Stimulated activated CD8-positive, alpha-beta memory T cell treated with anti-CD3 and anti-CD28 coated beads, Interleukin-12 subunit alpha, Interleukin-12 subunit beta, amount 100 ng/mL, for 4 hours (primary cell): ENCODE measurements around the gene POU2AF3.
"Not testable (repeated sequence)": the region's sequence is repeated elsewhere in the genome, so short reads cannot be mapped to it uniquely, and the experiment has no call there.

Experiments
- DNase-seq: peaks from one replicate; pipeline ENCODE4 v3.0.0-alpha.2; 2020; ENCODE audit warnings: low read depth

POU2AF3 gene

GRCh38 chr11:111298413-111299100 is at the start of gene POU2AF3:
TSS of gene POU2AF3 (plus strand) at chr11:111298546. CDS start at chr11:111298582, 36 bp downstream.
- no peak for DNase-seq

DNA sequence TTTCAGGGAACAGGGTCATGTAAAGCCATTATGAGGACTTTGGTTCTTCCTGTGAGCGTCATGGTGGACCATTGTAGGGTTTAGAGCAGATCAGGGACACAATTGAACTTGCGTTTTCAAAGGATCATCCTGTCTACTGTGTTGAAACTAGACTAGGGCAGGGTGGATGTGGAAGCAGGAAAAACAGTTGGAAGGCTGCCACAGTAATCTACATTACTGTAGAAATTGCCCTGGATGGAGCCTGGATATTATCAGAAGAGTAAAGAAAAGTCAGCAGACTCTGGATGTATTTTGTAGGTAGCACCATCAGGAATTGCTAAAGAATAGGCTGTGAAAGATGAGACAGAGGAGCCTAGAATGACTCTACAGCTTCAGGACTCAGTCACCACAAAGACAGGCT is 47.4 kb upstream of the POU2AF3 start:
- DNase-seq, result no peak

- DNase-seq, result no peak
Measured at GRCh38 chr11:111253131-111253530, 45.2 kb upstream of the POU2AF3 start.

DNA sequence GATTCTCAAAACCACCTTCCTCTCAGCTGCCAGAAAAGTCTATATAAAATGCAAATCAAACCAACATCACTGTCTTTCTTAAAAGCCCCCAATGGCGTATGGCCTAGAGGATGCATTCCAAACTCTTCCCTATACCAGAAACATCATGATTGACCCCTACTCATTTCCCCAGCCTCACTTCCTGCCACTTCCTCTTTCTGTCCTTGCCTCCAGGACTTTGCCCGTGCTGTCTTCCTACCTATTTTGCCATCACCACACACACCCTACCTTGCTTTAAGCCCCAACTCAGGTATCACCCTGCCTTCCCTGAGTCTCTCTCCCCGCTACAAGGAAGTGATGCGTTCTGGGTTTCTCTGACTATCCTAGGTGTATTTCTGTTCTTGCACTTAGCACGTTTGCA is 44.7 kb upstream of the POU2AF3 start:
- DNase-seq, result no peak

DNA sequence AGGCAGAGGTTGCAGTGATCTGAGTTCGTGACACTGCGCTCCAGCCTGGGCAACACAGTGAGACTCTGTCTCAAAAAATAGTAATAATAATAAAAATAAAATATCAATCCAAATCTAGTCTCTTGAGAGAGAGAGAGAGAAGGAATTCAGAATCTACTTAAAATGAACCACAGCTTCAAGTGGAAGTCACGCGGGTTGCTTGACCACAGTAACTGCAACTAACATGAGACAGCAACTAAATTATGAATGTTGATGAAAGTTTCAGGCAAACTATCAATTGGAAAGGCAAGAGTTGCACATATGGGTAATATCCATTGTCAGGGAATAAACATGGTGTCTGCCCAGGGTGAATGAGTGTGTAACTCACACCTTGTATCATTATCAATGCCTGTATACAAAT is 40.3 kb upstream of the POU2AF3 start:
- DNase-seq, result no peak

DNA sequence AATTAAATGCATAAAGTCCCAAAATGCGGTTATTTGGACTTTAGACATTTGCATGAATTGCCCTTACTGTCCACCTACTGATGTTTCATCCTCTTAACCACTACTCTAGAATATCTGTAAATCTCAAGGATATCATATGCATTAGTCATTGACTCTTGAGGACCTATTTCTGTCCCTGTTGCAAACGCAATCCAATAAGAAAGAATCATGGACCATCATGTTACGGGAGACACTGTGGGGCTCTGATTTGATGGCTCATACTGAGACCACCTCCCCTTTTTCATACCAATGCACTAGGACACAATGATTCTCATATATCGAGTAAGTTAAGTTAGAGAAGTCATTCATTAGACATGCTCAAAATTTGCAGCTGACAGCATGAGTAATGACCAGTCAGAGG is 38.5 kb upstream of the POU2AF3 start:
- no peak for DNase-seq

DNA sequence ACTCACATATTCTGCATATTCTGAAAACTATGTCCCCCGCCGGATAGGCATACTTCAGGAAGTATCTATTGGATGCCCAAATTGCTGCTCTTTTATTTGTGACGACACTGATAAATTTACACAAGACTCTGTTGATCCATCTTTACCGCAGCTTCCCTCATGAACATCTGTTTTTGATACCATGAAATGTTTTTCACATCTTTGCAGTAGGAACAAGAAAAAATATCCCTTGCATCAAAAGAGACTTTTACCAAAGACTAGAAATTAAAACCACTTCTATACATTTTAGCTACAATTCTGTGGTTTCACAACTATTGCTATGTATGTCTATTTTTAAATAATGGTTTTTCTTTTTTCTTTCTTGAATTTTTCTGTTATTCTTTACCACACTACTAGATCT is 37.5 kb upstream of the POU2AF3 start:
- no peak for DNase-seq

DNA sequence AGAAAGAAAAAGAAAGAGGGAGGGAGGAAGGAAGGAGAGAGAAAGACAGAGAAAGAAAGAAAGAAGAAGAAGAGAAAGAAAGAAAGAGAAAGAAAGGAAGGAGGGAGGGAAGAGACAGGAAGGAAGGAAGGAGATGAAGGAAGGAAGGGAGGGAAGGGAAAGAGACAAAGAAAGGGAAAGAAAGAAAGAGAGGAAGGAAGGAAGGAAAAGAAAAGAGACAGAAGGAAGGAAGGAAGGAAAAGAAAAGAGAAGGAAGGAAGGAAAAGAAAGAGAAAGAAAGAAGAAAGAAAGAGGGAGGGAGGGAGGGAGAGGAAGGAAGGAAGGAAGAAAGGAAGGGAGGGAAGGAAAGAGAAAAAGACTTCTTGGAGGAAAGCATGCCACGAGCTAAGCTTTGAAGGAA is 33.7 kb upstream of the POU2AF3 start:
- DNase-seq, result no peak

DNA sequence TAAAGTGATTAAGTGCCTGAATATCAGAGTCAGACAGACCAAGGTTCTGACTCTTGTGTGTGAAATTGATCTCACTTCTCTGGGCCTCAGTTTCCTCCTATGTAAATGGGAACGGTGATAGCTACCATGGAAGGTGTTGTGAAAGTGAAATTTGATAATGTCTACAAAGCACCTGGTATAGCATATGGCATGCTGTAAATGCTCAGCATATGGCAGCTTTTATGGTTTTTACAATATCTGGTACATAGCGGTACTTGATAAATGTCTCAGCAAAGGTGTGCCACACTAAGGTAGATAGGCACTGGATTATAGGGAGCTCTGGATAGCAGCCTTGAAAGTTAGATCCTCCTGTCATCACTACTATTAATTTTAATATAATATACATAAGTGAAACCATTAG is 32.9 kb upstream of the POU2AF3 start:
- DNase-seq, result no peak

DNA sequence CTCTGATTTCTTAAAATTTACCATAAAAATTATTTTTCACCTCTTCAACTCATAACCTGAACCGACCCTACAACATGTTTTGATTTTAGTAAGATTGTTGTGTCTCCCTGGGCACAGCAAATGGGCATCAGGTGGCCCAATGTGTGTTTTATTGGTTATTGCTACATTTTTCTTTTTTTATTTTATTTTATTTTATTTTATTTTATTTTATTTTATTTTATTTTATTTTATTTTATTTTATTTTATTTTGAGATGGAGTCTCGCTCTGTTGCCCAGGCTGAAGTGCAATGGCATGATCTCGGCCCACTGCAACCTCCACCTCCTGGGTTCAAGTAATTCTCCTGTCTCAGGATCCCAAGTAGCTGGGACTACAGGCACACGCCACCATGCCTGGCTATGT is 30.0 kb upstream of the POU2AF3 start:
- DNase-seq, result not testable (repeated sequence)

GRCh38 chr11:111269146-111269868 is 29.0 kb upstream of the POU2AF3 start:
- no peak for DNase-seq

DNA sequence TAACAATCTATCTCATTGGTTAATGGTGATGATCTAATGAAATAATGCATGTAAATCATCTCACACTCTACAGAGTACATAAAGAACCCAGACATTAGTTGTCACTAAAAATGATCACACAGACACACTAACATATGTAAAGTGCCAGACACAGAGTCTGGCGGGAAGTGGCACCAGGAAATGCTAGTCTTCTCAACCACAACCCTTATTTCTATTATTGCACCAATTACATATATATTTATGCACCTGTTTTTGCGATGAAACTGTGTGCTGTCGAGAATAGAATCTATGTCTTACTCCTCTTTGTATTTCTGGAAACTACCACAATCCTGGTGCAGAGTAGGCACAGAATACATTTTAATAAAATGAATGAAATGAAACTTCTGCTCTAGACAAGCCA is 25.9 kb upstream of the POU2AF3 start:
- DNase-seq, result no peak

DNA sequence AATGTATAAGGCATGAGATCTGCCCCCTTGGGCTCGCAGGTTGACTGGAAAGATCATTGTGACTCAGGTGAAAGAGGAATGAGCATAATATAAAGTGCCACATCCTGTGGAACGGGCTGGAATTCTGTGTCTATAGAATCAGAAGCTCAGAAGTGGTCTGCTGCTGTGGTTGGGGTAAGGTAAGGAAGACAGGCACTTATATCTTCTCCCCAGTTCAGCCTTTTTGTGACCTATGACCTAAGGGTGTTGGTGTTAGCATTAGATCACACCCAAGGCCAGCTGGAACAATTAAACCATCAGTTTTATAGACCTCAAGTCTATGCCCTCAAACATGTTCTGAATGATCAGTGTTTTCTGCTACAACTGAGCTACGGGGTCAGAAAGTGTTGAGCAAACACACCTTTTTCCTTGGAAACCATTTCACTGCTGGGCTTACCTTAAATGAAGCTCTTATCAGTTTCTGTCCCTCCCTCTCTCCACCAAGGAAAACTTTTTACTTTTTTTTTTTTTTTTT is 15.7 kb upstream of the POU2AF3 start:
- DNase-seq, result no peak

GRCh38 chr11:111283945-111284481 is 14.3 kb upstream of the POU2AF3 start:
- DNase-seq, result no peak

DNA sequence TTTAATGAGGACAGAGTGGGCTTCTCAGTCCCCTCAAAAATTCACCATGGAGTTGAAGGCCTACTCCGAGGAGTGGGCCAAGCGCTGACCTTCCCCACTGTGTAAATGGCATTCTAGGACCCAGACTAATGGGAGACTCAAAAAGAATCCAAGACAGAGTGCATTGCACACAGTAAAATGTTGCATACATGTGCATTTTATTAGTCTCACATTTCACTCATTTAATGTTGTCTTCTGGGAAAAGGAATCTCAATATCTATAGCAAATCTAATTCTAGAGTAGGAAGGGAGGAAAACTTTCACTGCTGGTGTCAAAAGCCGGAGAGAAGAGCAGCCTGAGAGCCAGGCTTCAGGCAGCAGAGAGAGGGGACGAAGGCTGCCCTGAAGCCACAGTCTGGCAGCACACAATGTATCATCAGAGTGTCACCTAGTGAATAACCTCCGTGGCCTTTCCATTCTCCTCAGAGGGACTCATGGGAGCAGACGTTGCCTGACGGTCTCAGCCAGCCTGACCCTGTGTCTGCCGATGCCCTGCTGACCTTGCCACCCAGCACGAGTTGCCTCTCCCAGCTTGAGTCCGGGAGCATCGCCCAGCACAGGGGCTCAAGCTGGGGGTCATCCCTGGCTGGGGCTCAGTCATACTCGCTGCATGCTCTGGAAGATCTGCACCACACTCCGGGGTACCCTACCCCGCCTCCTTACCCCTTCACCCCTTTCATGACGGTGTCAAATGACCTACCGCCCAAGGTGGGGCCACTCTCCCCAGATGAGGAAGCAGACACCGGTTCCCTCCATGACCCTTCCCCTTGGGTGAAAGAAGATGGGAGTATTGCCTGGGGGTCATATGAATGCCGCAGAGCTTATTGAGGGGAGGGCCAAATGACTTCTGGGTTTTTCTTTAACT is 12.9 kb upstream of the POU2AF3 start:
- DNase-seq, result no peak

DNA sequence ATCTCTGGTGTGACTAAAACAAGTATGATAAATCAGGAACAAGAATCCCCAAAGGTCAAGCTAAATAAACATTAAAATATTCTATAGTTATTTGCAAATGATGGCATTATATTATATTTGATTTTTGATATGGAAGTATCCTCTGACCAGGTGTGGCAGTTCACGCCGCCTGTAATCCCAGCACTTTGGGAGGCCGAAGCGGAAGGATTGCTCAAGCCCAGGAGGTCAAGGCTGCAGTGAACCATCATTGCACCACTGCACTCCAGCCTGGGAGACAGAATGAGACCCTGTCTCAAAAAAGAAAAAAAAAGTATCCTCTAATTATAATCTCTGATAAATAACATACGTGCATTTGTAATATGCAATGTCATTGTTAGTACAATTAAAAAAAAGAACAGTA is 6.6 kb upstream of the POU2AF3 start:
- DNase-seq, result no peak

GRCh38 chr11:111292408-111292807 is 5.9 kb upstream of the POU2AF3 start:
- not testable (repeated sequence) for DNase-seq

GRCh38 chr11:111296196-111296595 is 2.1 kb upstream of the POU2AF3 start:
- DNase-seq, result no peak

- DNase-seq, result no peak
Measured at GRCh38 chr11:111297696-111298095, 650 bp upstream of the POU2AF3 start.

DNA sequence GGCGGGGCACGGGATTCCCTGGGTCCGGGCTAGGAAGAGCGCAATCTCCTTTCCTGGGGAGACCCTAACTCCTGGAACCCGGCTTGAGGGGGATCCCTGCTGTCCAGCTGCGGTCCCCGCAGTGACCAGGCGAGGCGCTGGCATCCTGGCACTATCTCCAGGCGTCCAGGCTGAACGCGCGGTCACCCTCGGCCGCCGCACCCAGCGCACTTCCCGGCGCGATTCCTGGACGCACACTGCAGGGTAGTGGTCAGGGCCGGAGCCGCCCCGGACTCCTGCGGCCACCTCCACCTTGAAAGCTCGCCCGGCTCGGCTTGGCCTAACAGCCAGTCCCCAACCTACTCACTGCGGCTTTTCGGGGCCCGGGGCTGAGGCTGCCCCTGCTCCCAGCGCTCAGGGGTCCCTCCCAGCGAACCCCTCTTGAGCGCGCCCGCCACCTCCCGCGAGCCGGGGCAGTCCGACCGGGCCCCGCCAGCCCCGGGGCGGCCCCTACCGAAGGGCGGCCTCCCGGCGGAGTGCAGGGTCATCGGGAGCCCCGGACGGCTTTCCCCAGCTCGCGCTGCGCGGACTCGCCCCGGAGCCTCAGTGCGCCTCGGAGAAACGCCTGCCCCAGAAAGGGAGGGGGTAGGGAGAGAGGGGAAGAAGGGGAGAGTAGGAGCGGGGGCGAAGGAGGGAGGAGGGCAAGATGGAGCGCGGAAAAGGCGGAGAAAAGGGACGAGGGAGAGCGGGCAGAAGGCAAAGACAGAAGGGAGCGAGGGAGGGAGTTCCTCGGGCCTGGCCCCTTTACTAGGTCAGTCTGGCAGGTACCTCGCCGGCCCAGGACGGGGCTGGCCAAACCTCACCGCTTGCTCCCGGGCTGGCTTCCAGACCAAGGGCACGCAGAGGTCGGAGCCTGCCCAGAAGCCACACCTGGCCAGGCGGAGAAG is 1.0 kb downstream of the POU2AF3 start:
- no peak for DNase-seq

- no peak for DNase-seq
Measured at GRCh38 chr11:111300569-111300968, 2.2 kb downstream of the POU2AF3 start.
